ENCODE measurements around the gene SLC26A3.
"Not testable (repeated sequence)": the region's sequence is repeated elsewhere in the genome, so short reads cannot be mapped to it uniquely, and the experiment has no call there.

Gene SLC26A3
- total RNA-seq: 0 reads per million in 3 donors

DNA sequence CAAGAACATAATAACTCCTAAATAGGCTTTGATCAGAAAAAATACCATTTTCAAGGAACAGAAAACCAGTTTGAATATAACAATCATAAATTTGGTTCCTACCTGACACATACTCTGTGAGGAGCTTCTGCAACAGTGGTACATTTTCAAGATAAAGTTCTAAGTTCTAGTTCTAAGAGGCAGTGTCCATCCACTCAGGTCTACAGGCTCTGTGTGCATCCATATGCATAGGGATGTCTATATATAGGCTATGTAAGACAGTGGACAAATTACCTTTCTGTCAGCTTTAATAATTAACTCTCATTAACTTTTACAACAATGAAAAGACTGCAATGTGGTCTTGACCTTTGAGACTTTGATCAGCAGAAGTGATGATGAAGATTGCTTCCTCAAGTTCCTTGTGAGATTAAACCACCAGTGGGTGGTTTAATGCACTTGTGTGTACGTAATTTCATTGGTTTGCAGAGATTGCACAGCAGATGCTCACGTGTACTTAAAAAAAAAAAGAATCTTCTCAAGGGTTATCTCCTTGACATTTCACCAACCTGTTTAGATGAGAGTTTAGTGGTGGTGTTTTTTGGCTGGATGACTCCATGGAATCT, at the start of gene SLC26A3:
Gene SLC26A3 (minus strand): TSS at position 215 of the 602 bp plus-strand sequence. CDS start 8,714 bp downstream, outside the sequence.
- Histone ChIP-seq H3K4me1 (ENCODE audit: control insufficient read depth, insufficient read depth, low read length, poor library complexity, severe bottlenecking) (no peaks in the 10 kb centered on the region), H3K36me3 (ENCODE audit: control insufficient read depth, insufficient read depth, low read length) (no peaks in the 10 kb centered on the region), H3K9me3 (ENCODE audit: control insufficient read depth, low read length) (no peaks in the 10 kb centered on the region), H3K4me3 (ENCODE audit: insufficient read depth, low read depth, low read length, poor library complexity, severe bottlenecking) (no peak within 1 kb of the TSS), H3K27me3 (replicated peaks; ENCODE audit: control insufficient read depth, insufficient read depth, low read length, poor library complexity, severe bottlenecking) (no peaks in the 10 kb centered on the region), H3K27ac (ENCODE audit: insufficient read depth, low read length, poor library complexity, severe bottlenecking) (no peak within 1 kb of the TSS)
- DNase-seq: no peak

DNA sequence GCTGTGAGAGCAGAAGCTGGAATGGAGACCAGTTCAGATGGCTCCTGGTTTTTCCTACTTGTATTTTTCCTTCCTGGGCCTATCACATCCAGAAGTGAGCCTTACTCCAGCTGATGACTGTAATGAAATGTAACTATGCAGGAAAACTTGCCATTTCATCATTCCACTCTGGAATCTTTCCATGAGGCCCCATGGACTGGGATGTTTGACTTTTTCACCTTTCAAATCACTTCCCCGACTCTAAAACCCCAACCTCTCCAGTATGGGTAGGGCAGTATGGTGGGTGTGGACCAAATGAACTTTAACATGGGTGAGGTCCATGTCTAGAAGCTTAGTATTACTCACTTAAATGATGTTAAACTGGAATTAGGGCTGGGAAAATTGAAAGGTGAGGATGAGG, 47.6 kb upstream of the SLC26A3 start:
- no peak overlapping the region for H3K4me3 ChIP-seq (ENCODE audit: insufficient read depth, low read depth, low read length, poor library complexity, severe bottlenecking)
- H3K27me3 ChIP-seq (replicated peaks; ENCODE audit: control insufficient read depth, insufficient read depth, low read length, poor library complexity, severe bottlenecking): no peaks in the 10 kb centered on the region
- H3K36me3 ChIP-seq (ENCODE audit: control insufficient read depth, insufficient read depth, low read length): no peaks in the 10 kb centered on the region
- no peak for DNase-seq
- peaks cover 8% of the 10 kb centered on the region for H3K4me1 ChIP-seq (ENCODE audit: control insufficient read depth, insufficient read depth, low read length, poor library complexity, severe bottlenecking)
- H3K9me3 ChIP-seq (ENCODE audit: control insufficient read depth, low read length): no peaks in the 10 kb centered on the region
- H3K27ac ChIP-seq (ENCODE audit: insufficient read depth, low read length, poor library complexity, severe bottlenecking): no peak overlapping the region

DNA sequence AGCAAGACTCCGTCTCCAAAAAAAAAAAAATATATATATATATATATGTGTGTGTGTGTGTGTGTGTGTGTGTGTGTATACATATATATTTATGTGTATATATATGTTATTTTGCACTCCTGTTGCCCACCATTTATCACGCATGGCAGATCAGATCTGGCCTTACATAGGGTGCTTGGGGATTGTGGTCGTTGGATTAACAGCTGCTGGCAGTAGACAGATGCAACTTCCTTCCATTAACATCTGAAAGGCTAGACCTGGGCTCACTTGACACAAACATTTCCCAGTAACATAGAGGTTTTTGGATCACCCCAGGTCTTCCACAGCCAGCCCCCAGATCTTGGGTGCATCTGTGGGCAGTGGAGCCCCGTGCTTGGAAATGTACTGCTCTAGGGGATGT, 47.2 kb upstream of the SLC26A3 start:
- Histone ChIP-seq H3K9me3 (ENCODE audit: control insufficient read depth, low read length) (no peaks in the 10 kb centered on the region), H3K4me3 (ENCODE audit: insufficient read depth, low read depth, low read length, poor library complexity, severe bottlenecking) (no peak overlapping the region), H3K27ac (ENCODE audit: insufficient read depth, low read length, poor library complexity, severe bottlenecking) (no peak overlapping the region), H3K27me3 (replicated peaks; ENCODE audit: control insufficient read depth, insufficient read depth, low read length, poor library complexity, severe bottlenecking) (no peaks in the 10 kb centered on the region), H3K36me3 (ENCODE audit: control insufficient read depth, insufficient read depth, low read length) (no peaks in the 10 kb centered on the region), H3K4me1 (ENCODE audit: control insufficient read depth, insufficient read depth, low read length, poor library complexity, severe bottlenecking) (peaks cover 4% of the 10 kb centered on the region)
- no peak for DNase-seq

DNA sequence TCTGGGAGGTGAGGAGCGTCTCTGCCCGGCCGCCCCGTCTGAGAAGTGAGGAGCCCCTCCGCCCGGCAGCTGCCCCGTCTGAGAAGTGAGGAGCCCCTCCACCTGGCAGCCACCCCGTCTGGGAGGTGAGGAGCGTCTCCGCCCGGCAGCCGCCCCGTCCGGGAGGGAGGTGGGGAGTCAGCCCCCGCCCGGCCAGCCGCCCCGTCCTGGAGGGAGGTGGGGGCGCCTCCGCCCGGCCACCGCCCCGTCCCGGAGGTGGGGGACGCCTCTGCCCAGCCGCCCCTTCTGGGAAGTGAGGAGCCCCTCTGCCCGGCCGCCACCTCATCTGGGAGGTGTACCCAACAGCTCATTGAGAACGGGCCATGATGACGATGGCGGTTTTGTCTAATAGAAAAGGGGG, 45.2 kb upstream of the SLC26A3 start:
- not testable (repeated sequence) for H3K27ac ChIP-seq (ENCODE audit: insufficient read depth, low read length, poor library complexity, severe bottlenecking); H3K4me1 ChIP-seq (ENCODE audit: control insufficient read depth, insufficient read depth, low read length, poor library complexity, severe bottlenecking); H3K9me3 ChIP-seq (ENCODE audit: control insufficient read depth, low read length); H3K4me3 ChIP-seq (ENCODE audit: insufficient read depth, low read depth, low read length, poor library complexity, severe bottlenecking); H3K36me3 ChIP-seq (ENCODE audit: control insufficient read depth, insufficient read depth, low read length); H3K27me3 ChIP-seq (replicated peaks; ENCODE audit: control insufficient read depth, insufficient read depth, low read length, poor library complexity, severe bottlenecking); DNase-seq

DNA sequence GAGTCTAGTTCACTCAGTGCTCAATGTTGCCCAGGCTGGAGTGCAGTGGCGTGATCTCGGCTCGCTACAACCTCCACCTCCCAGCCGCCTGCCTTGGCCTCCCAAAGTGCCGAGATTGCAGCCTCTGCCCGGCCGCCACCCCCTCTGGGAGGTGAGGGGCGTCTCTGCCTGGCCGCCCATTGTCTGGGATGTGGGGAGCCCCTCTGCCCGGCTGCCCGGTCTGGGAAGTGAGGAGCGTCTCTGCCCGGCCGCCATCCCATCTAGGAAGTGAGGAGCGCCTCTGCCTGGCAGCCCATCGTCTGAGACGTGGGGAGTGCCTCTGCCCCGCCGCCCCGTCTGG, 44.8 kb upstream of the SLC26A3 start:
- H3K36me3 ChIP-seq (ENCODE audit: control insufficient read depth, insufficient read depth, low read length); H3K9me3 ChIP-seq (ENCODE audit: control insufficient read depth, low read length); H3K4me3 ChIP-seq (ENCODE audit: insufficient read depth, low read depth, low read length, poor library complexity, severe bottlenecking); H3K27ac ChIP-seq (ENCODE audit: insufficient read depth, low read length, poor library complexity, severe bottlenecking); H3K27me3 ChIP-seq (replicated peaks; ENCODE audit: control insufficient read depth, insufficient read depth, low read length, poor library complexity, severe bottlenecking); H3K4me1 ChIP-seq (ENCODE audit: control insufficient read depth, insufficient read depth, low read length, poor library complexity, severe bottlenecking); DNase-seq: not testable (repeated sequence)

DNA sequence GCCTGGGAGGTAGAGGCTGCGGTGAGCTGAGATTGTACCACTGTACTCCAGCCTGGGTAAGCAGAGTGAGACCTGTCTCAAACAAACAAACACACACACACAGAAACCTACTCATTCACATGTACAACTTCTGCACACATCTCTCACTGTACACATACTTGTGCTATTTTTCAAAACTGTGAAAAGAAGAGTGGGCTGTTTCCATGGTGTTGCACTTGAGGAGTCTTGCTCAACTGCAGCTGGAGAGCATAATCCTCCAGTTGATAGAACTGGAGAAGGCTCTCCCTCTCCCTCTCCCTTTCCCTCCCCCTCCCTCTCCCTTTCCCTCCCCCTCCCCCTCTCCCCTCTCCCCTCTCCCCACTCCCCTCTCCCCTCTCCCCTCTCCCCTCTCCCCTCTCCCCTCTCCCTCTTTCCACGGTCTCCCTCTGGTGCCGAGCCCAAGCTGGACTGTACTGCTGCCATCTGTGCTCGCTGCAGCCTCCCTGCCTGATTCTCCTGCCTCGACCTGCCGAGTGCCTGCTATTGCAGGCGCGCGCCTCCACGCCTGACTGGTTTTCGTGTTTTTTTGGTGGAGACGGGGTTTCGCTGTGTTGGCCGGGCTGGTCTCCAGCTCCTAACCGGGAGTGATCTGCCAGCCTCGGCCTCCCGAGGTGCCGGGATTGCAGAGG, 44.3 kb upstream of the SLC26A3 start:
- no peak overlapping the region for H3K27ac ChIP-seq (ENCODE audit: insufficient read depth, low read length, poor library complexity, severe bottlenecking)
- no peaks in the 10 kb centered on the region for H3K27me3 ChIP-seq (replicated peaks; ENCODE audit: control insufficient read depth, insufficient read depth, low read length, poor library complexity, severe bottlenecking)
- H3K36me3 ChIP-seq (ENCODE audit: control insufficient read depth, insufficient read depth, low read length): no peaks in the 10 kb centered on the region
- no peaks in the 10 kb centered on the region for H3K9me3 ChIP-seq (ENCODE audit: control insufficient read depth, low read length)
- no peak for DNase-seq
- no peaks in the 10 kb centered on the region for H3K4me1 ChIP-seq (ENCODE audit: control insufficient read depth, insufficient read depth, low read length, poor library complexity, severe bottlenecking)
- H3K4me3 ChIP-seq (ENCODE audit: insufficient read depth, low read depth, low read length, poor library complexity, severe bottlenecking): no peak overlapping the region

DNA sequence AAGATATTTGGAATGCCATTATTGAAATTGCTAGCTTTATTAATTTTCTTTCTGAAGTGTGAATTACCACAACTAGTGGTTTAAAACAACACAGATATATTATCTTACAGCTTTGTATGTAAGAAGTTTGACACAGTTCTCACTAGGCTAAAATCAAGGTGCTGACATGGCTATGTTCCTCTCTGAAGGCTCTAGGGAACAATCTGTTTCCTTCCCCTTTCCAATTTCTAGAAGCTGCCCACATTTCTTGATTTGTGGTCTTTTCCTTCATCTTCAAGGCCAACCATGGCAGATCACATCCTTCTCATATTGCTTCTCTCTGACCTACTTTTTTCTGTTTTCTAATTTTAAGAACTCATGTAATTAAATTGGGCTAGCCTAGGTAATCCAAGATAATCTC, 43.3 kb upstream of the SLC26A3 start:
- no peaks in the 10 kb centered on the region for H3K36me3 ChIP-seq (ENCODE audit: control insufficient read depth, insufficient read depth, low read length)
- H3K9me3 ChIP-seq (ENCODE audit: control insufficient read depth, low read length): no peaks in the 10 kb centered on the region

DNA sequence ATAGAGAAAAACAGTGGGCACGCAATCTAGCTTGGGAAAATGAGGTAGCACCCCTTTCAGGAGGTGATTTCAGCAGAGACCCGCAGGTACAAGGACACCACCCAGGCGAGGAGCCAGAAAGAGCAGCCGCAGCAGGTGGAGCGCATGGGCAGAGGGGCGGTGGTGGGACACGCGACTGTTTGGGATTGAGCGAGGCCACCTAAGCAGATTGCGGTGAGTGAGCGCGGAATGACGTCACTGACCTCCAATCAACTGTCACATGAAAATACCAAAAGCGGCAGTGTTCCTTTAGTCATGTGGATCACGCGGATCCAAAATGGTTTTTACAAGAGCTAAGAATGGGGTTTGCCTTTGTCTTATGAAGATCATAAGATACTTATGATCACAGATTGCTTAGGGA, 40.2 kb upstream of the SLC26A3 start:
- no peak for DNase-seq
- H3K27me3 ChIP-seq (replicated peaks; ENCODE audit: control insufficient read depth, insufficient read depth, low read length, poor library complexity, severe bottlenecking): no peaks in the 10 kb centered on the region
- no peaks in the 10 kb centered on the region for H3K4me1 ChIP-seq (ENCODE audit: control insufficient read depth, insufficient read depth, low read length, poor library complexity, severe bottlenecking)
- no peak overlapping the region for H3K27ac ChIP-seq (ENCODE audit: insufficient read depth, low read length, poor library complexity, severe bottlenecking)
- no peaks in the 10 kb centered on the region for H3K36me3 ChIP-seq (ENCODE audit: control insufficient read depth, insufficient read depth, low read length)
- H3K4me3 ChIP-seq (ENCODE audit: insufficient read depth, low read depth, low read length, poor library complexity, severe bottlenecking): no peak overlapping the region
- H3K9me3 ChIP-seq (ENCODE audit: control insufficient read depth, low read length): no peaks in the 10 kb centered on the region

More for the DNA sequence above, 43.3 kb upstream of the SLC26A3 start:
- no peak for DNase-seq
- Histone ChIP-seq H3K4me1 (ENCODE audit: control insufficient read depth, insufficient read depth, low read length, poor library complexity, severe bottlenecking) (no peaks in the 10 kb centered on the region), H3K4me3 (ENCODE audit: insufficient read depth, low read depth, low read length, poor library complexity, severe bottlenecking) (no peak overlapping the region), H3K27me3 (replicated peaks; ENCODE audit: control insufficient read depth, insufficient read depth, low read length, poor library complexity, severe bottlenecking) (no peaks in the 10 kb centered on the region), H3K27ac (ENCODE audit: insufficient read depth, low read length, poor library complexity, severe bottlenecking) (no peak overlapping the region)

DNA sequence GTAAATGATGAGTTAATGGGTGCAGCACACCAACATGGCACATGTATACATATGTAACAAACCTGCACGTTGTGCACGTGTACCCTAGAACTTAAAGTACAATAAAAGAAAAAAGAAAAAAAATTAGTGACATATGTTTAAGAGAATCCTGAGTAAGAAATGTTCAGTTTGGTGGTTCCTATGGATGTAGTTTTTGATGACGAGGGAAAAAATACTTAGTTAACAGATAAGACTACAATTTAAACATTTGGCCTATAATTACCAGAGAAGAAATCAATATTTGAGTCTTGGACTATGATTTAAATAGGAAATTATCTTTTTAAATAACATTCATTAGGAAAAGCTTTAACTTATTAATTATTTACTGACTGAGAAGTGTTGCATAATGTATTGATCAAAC, 39.2 kb upstream of the SLC26A3 start:
- no peak overlapping the region for H3K4me3 ChIP-seq (ENCODE audit: insufficient read depth, low read depth, low read length, poor library complexity, severe bottlenecking)
- no peaks in the 10 kb centered on the region for H3K27me3 ChIP-seq (replicated peaks; ENCODE audit: control insufficient read depth, insufficient read depth, low read length, poor library complexity, severe bottlenecking)
- no peak for DNase-seq
- H3K9me3 ChIP-seq (ENCODE audit: control insufficient read depth, low read length): no peaks in the 10 kb centered on the region
- no peaks in the 10 kb centered on the region for H3K36me3 ChIP-seq (ENCODE audit: control insufficient read depth, insufficient read depth, low read length)
- no peak overlapping the region for H3K27ac ChIP-seq (ENCODE audit: insufficient read depth, low read length, poor library complexity, severe bottlenecking)
- no peaks in the 10 kb centered on the region for H3K4me1 ChIP-seq (ENCODE audit: control insufficient read depth, insufficient read depth, low read length, poor library complexity, severe bottlenecking)

DNA sequence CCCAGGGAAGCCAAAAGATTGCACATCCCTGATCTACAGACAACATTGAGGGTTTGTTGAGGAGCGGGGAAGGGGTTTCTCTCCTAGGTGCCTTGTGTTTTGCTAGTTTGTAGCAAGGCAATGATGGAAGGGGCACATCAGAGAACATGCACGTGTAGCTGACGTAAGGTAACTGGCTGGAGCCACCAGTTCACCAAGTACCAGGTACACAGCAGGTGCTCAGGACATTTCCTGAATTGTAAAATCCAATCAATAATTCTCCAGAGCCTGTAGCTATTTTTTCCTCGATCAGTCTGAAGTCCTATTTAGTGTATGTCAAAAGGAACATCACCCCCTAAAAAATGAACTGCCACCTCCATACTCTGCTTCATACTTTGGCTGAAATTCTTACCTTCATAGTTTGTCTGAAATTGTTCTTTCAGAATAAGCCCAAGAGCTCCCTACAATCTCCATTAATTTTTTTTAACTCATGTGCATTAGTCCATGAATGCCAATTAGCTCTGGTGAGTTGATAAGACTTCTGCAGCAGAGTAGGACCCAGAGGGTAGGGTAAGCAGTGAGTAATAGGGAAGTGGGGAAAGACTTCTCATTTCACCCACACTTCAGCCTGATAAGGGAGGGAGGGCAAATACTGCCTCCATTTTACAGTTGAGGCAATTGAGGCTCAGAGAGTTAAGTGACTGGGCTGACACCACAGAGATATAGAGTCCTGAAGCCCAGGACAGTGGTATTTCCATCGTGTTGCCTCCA, 36.0 kb upstream of the SLC26A3 start:
- no peaks in the 10 kb centered on the region for H3K27me3 ChIP-seq (replicated peaks; ENCODE audit: control insufficient read depth, insufficient read depth, low read length, poor library complexity, severe bottlenecking)
- no peak overlapping the region for H3K27ac ChIP-seq (ENCODE audit: insufficient read depth, low read length, poor library complexity, severe bottlenecking)
- H3K9me3 ChIP-seq (ENCODE audit: control insufficient read depth, low read length): no peaks in the 10 kb centered on the region
- no peak overlapping the region for H3K4me3 ChIP-seq (ENCODE audit: insufficient read depth, low read depth, low read length, poor library complexity, severe bottlenecking)
- no peaks in the 10 kb centered on the region for H3K36me3 ChIP-seq (ENCODE audit: control insufficient read depth, insufficient read depth, low read length)
- no peaks in the 10 kb centered on the region for H3K4me1 ChIP-seq (ENCODE audit: control insufficient read depth, insufficient read depth, low read length, poor library complexity, severe bottlenecking)
- DNase-seq: no peak

Measured in effector memory CD4-positive, alpha-beta T cell (primary cell).